Osteoblast (primary cell): ENCODE data around the gene HBS1L. TPM values are rescaled to one million over a fixed set of nuclear protein-coding genes. Genes with fewer than 3 reads are reported as not detected.

ENCODE experiments used
- DNase-seq: peaks from one replicate; pipeline ENCODE4 v3.0.0; 2011; ENCODE audit warnings: low spot score, mixed read lengths; ENCODE audit not compliant: insufficient read length; ENCODE audit errors: missing footprints
- H2AFZ ChIP-seq: 2 replicates; pipeline ENCODE4 v1.6.0; 2011; ENCODE audit warnings: mild to moderate bottlenecking, low read length
- H3K27ac ChIP-seq: 2 replicates; pipeline ENCODE4 v1.5.1; 2011; ENCODE audit warnings: mild to moderate bottlenecking, low read depth, low read length, moderate library complexity
- H3K27me3 ChIP-seq: 2 replicates; pipeline ENCODE4 v1.6.0; 2012; ENCODE audit warnings: mild to moderate bottlenecking, control low read depth, inconsistent platforms, low read length, moderate library complexity; ENCODE audit not compliant: insufficient read depth
- H3K36me3 ChIP-seq: 2 replicates; pipeline ENCODE4 v1.5.1; 2011; ENCODE audit warnings: mild to moderate bottlenecking, low read length, control low read depth, moderate library complexity; ENCODE audit not compliant: insufficient read depth
- H3K4me1 ChIP-seq: 2 replicates; pipeline ENCODE4 v1.5.1; 2011; ENCODE audit warnings: mild to moderate bottlenecking, low read length, control low read depth, moderate library complexity; ENCODE audit not compliant: insufficient read depth
- H3K4me2 ChIP-seq: 2 replicates; pipeline ENCODE4 v1.6.0; 2011; ENCODE audit warnings: mild to moderate bottlenecking, low read length; ENCODE audit not compliant: insufficient read depth
- H3K4me3 ChIP-seq: fragments of 200-600 bp; sonication (generic); 3 replicates; pipeline ENCODE4 v1.5.1; 2012; ENCODE audit warnings: mild to moderate bottlenecking, low read length, inconsistent platforms; ENCODE audit not compliant: insufficient read depth
- H3K79me2 ChIP-seq: 2 replicates; pipeline ENCODE4 v1.6.0; 2012; ENCODE audit warnings: mild to moderate bottlenecking, low read length, control low read depth, inconsistent platforms; ENCODE audit not compliant: insufficient read depth
- H3K9me3 ChIP-seq: 2 replicates; pipeline ENCODE4 v1.5.1; 2011; ENCODE audit warnings: low read depth, low read length, control low read depth
- H4K20me1 ChIP-seq: 2 replicates; pipeline ENCODE4 v1.6.0; 2012; ENCODE audit warnings: mild to moderate bottlenecking, low read length, control low read depth; ENCODE audit not compliant: insufficient read depth
- CTCF ChIP-seq: IDR thresholded peaks from 2 replicates; pipeline ENCODE4 v1.5.1; 2011; ENCODE audit warnings: mild to moderate bottlenecking, low read depth, low read length, moderate library complexity; ENCODE audit errors: extremely low read depth
- total RNA-seq: library from RNA; depleted of rRNA; stranded (reverse); fragments of >200 nt; gene quantifications from 2 replicates; pipeline ENCODE4 v1.2.3, GENCODE V29; 2012

HBS1L gene
- total RNA-seq, 1 donor = 94.8 TPM

- H3K9me3 ChIP-seq = no peaks in the 10 kb centered on the region
- no peaks in the 10 kb centered on the region for H3K36me3 ChIP-seq
- peaks cover 16% of the 10 kb centered on the region for H3K27me3 ChIP-seq
- TF ChIP-seq CTCF = no peak
- H3K4me2 ChIP-seq = no peak overlapping the region
- no peaks in the 10 kb centered on the region for H3K4me1 ChIP-seq
- no peak overlapping the region for H3K27ac ChIP-seq
- H3K79me2 ChIP-seq = no peaks in the 10 kb centered on the region
- no peaks in the 10 kb centered on the region for H4K20me1 ChIP-seq
- no peak overlapping the region for H3K4me3 ChIP-seq
- no peak overlapping the region for H2AFZ ChIP-seq
- DNase-seq = no peak
Measured at GRCh38 chr6:135071541-135071940, 16.9 kb upstream of the HBS1L start.

GRCh38 chr6:135067911-135068310 lies 13.3 kb upstream of the HBS1L start:
- no peaks in the 10 kb centered on the region for H3K79me2 ChIP-seq
- H3K4me1 ChIP-seq = no peaks in the 10 kb centered on the region
- H4K20me1 ChIP-seq = no peaks in the 10 kb centered on the region
- H3K27ac ChIP-seq = no peak overlapping the region
- H3K27me3 ChIP-seq = no peaks in the 10 kb centered on the region
- no peaks in the 10 kb centered on the region for H3K36me3 ChIP-seq
- no peak for TF ChIP-seq CTCF
- H2AFZ ChIP-seq = no peak overlapping the region
- H3K4me3 ChIP-seq = no peak overlapping the region
- H3K4me2 ChIP-seq = no peak overlapping the region
- H3K9me3 ChIP-seq = no peaks in the 10 kb centered on the region
- DNase-seq = no peak

GRCh38 chr6:135066806-135067205 lies 12.2 kb upstream of the HBS1L start:
- H3K36me3 ChIP-seq = no peaks in the 10 kb centered on the region
- no peak overlapping the region for H3K4me2 ChIP-seq
- H3K27ac ChIP-seq = no peak overlapping the region

GRCh38 chr6:135066397-135066796 lies 11.8 kb upstream of the HBS1L start:
- no peak for DNase-seq
- peaks cover 2% of the 10 kb centered on the region for H3K27me3 ChIP-seq
- H3K9me3 ChIP-seq = no peaks in the 10 kb centered on the region
- no peak for TF ChIP-seq CTCF
- H4K20me1 ChIP-seq = no peaks in the 10 kb centered on the region
- H3K4me3 ChIP-seq = no peak overlapping the region
- H3K4me1 ChIP-seq = no peaks in the 10 kb centered on the region
- no peaks in the 10 kb centered on the region for H3K36me3 ChIP-seq
- no peaks in the 10 kb centered on the region for H3K79me2 ChIP-seq
- H3K27ac ChIP-seq = no peak overlapping the region
- H3K4me2 ChIP-seq = no peak overlapping the region
- H2AFZ ChIP-seq = no peak overlapping the region

More at GRCh38 chr6:135066806-135067205, 12.2 kb upstream of the HBS1L start:
- no peak overlapping the region for H2AFZ ChIP-seq
- no peaks in the 10 kb centered on the region for H4K20me1 ChIP-seq
- no peaks in the 10 kb centered on the region for H3K4me1 ChIP-seq
- H3K4me3 ChIP-seq = no peak overlapping the region
- no peak for TF ChIP-seq CTCF
- no peaks in the 10 kb centered on the region for H3K79me2 ChIP-seq
- no peaks in the 10 kb centered on the region for H3K9me3 ChIP-seq
- DNase-seq = no peak
- no peaks in the 10 kb centered on the region for H3K27me3 ChIP-seq
